Measurements from ENCODE around the gene CDA.
A peak's percentile ranks its signal among the peaks of the same experiment; 100 is the strongest.

Gene CDA

DNA sequence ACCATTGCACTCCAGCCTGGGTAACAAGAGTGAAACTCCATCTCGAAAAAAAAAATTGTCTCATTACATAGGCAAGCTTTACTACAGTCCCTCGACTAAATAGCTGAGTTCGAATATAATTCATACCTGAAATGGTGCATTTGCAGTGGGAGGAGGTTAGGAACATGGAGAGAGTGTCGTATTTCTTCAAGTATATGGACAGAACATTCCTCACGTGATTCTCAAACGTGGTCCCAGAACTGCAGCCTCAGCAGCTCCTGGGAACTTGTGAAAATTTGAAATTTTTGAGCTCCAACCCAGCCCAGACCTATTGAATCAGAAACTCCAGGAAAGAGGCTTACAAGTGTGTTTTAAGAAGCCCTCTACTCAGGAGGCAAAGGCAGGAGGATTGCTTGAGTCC lies 7.2 kb downstream of the CDA start:
- Mint-ChIP-seq H3K27me3 (ENCODE audit: low read depth) (no peaks in the 10 kb centered on the region), H3K27ac (peak overlapping the region in 1 of 3 experiments; percentile 60), H3K9me3 (no peaks in the 10 kb centered on the region), H3K4me1 (peaks cover 4% of the 10 kb centered on the region), H3K36me3 (ENCODE audit: low read depth) (no peaks in the 10 kb centered on the region), H3K4me3 (no peak overlapping the region)
- TF ChIP-seq, protein P1, sequence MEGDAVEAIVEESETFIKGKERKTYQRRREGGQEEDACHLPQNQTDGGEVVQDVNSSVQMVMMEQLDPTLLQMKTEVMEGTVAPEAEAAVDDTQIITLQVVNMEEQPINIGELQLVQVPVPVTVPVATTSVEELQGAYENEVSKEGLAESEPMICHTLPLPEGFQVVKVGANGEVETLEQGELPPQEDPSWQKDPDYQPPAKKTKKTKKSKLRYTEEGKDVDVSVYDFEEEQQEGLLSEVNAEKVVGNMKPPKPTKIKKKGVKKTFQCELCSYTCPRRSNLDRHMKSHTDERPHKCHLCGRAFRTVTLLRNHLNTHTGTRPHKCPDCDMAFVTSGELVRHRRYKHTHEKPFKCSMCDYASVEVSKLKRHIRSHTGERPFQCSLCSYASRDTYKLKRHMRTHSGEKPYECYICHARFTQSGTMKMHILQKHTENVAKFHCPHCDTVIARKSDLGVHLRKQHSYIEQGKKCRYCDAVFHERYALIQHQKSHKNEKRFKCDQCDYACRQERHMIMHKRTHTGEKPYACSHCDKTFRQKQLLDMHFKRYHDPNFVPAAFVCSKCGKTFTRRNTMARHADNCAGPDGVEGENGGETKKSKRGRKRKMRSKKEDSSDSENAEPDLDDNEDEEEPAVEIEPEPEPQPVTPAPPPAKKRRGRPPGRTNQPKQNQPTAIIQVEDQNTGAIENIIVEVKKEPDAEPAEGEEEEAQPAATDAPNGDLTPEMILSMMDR (IDR thresholded peaks at IDR 0.05; ENCODE audit: unreplicated experiment in 3 of 3), result no peak

DNA sequence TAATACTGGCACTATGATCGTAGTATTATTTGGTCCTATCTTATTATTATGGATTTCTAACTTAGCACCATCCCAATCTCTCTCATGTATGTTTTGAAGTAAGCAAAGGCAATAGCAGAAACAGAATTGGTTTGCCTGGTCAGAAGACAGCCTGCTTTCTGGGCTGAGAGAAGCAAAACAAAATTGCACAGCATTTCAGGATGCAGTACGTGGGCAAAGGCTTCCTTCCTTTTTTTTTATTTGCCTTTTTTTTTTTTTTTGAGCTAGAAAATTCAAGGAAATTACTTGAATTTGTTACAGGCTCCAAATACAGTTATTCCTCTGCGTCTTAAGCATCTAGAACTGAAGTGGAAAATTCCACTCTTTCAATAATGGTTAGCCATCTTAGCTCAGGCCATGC lies 8.8 kb downstream of the CDA start:
- peaks cover 4% of the 10 kb centered on the region for H3K4me1 Mint-ChIP-seq
- H3K27me3 Mint-ChIP-seq (ENCODE audit: low read depth), result no peaks in the 10 kb centered on the region
- H3K4me3 Mint-ChIP-seq, result no peak overlapping the region
- H3K36me3 Mint-ChIP-seq (ENCODE audit: low read depth), result no peaks in the 10 kb centered on the region
- H3K9me3 Mint-ChIP-seq, result no peaks in the 10 kb centered on the region
- TF ChIP-seq, protein P1 (IDR thresholded peaks at IDR 0.05; ENCODE audit: unreplicated experiment in 3 of 3), result no peak
- no peak overlapping the region for H3K27ac Mint-ChIP-seq

DNA sequence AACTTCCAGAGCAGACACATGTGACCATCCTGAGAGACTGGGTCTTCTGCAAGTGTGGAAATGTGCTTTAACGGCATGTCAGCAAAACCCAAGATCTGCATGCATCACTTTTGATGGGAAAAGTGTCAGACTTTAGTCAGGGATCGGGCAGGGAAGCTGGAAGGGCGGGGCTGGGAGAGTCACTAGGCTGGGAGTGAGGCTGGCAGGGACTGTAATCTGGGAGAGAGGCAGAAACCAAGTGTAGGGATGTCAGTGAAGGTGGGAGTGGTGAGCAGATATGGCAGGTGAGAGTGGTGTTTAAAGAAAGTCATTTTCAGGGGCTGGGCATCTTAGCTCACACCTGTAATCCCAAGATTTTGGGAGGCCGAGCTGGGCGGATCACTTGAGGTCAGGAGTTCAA lies 11.3 kb downstream of the CDA start:
- Mint-ChIP-seq H3K4me3 (no peak overlapping the region), H3K9me3 (no peaks in the 10 kb centered on the region), H3K4me1 (peaks cover 4% of the 10 kb centered on the region), H3K27ac (no peak overlapping the region), H3K36me3 (ENCODE audit: low read depth) (no peaks in the 10 kb centered on the region), H3K27me3 (ENCODE audit: low read depth) (no peaks in the 10 kb centered on the region)
- TF ChIP-seq, protein P1 (IDR thresholded peaks at IDR 0.05; ENCODE audit: unreplicated experiment in 3 of 3), result no peak

DNA sequence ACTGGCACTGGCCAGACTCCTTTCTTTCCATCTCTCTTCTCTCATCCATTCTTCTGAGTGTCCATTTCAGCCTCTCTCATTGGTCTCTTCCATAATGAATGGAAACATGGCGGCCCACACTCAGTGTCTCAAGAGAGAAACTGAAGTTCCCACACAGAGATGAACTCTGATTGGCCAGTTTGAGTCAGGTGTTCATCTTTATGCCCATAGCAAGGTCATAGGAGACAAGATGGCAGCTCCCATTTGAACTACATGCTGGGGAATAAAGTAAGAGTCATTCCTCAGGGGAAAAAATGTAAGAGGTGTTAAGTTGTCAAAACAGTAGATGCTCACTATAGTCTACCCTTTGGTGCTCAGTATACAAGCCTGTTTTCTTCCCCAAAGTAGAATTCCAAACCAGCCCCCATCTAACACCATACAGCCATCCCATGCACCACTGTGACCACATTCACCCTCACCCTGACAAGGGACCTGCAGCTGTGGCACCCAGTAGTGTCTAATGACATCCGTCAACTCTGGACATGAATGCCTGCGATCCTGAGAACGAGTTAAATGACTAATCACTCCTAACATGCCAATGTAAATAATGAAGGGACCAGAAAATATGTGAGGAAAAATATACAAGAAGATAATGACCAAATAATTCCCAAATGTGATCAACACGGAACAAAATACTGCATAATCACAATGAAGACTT lies 12.4 kb downstream of the CDA start:
- Mint-ChIP-seq H3K27me3 (ENCODE audit: low read depth) (no peaks in the 10 kb centered on the region), H3K27ac (no peak overlapping the region), H3K9me3 (no peaks in the 10 kb centered on the region), H3K36me3 (ENCODE audit: low read depth) (no peaks in the 10 kb centered on the region), H3K4me1 (no peaks in the 10 kb centered on the region), H3K4me3 (no peak overlapping the region)
- TF ChIP-seq, protein P1 (IDR thresholded peaks at IDR 0.05; ENCODE audit: unreplicated experiment in 3 of 3), result no peak

DNA sequence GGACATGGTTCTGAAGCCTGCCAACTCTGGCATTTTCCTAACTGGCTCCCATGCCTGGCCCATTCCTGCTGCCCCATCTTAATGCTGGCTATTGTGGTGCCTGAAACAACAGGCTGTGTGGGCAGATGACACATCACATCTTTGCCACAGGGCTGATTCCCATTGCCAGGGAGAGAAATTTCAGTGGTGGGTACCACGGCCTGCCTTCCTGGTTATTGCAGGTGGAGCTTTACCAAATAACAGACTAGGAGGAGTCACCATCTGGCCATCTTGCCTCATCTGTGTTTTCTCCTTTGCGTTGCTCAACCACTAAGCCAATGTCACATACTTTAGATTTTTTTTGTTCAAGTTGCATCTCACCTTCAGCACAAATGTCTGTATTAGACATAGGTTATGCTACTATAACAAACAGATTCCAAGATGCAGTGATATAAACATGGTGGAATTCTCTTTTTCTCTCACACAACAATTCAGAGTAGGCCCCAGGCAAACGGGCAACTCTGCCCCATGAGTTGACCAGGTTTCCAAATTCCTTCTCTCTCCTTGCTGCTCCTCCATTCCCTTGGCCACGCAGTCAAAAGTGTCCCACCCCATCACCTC lies 14.1 kb downstream of the CDA start:
- H3K27me3 Mint-ChIP-seq (ENCODE audit: low read depth), result no peaks in the 10 kb centered on the region

More for the DNA sequence above, 14.1 kb downstream of the CDA start:
- H3K36me3 Mint-ChIP-seq (ENCODE audit: low read depth), result no peaks in the 10 kb centered on the region
- H3K27ac Mint-ChIP-seq, result no peak overlapping the region
- no peak overlapping the region for H3K4me3 Mint-ChIP-seq
- TF ChIP-seq, protein P1 (IDR thresholded peaks at IDR 0.05; ENCODE audit: unreplicated experiment in 3 of 3), result no peak
- H3K4me1 Mint-ChIP-seq, result peaks cover 4% of the 10 kb centered on the region
- no peaks in the 10 kb centered on the region for H3K9me3 Mint-ChIP-seq

Data from nephron (organoid).